NCI-H510A (cell line): ENCODE results near the gene SLC39A12.

Source experiments
- DNase-seq: peaks from one replicate; lab custom pipeline; 2025; lab: John Stamatoyannopoulos, UW

SLC39A12 gene

DNA sequence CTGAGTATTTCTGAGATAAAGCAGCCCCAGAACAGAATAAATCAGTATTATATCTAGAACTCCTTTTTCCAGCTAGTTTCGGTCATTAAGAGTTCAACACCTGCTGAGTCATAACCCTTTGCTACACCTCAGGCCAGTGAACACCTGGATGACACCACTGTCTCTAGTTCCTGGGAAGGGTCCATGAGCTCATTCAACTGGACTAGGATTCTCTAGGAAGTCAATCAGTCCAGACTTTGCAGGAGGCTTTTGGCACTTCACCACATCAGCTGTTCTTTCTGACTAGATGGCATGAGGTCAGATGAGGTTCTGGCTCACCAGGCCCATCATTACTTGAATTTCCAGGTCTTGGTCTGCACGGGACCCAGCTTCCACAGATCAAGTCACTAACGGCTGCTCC is 11.7 kb downstream of the SLC39A12 start:
- DNase-seq = no peak

GRCh38 chr10:17965649-17966235 is 14.0 kb downstream of the SLC39A12 start:
- no peak for DNase-seq

DNA sequence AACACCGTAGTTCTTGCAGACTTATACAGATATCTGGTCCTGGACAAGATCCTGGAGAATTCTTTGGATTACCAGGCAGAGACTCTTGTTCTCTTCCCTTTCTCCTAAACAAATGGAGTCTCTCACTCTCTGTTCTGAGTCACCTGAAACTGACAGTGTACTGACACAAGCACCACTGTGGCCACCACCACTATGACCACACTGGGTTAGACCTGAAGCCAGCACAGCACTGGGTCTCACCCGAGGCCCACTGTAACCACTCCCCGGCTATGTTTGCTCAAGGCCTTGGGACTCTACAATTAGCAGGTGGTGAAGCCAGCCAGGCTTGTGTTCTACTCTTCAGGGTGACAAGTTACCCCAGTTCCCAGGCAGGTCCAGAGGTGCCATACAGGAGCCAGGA is 22.8 kb downstream of the SLC39A12 start:
- no peak for DNase-seq

DNA sequence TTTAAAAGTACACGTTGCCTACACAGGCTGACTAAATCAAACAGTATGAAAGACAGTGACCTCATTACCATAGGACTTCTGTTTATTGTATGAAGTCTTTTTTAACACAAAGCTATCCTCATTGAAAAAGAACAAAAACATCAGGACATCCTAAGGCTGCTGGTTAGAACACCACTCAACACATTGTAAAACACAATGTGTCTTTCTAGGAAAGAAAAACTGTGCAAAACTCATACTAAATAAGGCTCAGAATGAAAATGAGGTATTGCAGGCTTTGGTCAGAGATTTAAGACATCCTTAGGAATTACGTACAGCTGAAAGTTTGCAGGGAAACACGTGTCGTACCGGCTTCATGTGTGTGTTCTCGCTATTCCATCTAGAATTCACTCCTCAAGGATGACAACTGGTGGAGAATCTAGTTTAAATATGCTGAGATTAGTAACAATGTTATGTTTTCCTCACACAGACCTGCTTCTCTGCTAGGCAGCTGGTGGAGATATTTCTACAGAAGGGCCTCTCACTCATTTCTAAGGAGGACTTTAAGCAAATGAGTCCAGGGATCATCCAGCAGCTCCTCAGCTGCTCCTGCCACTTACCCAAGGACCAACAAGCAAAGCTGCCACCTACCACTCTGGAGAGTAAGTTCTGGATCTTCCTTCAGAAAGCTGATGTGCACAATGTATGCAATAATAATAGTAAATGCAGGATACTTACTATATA is 29.3 kb downstream of the SLC39A12 start:
- DNase-seq = no peak

- DNase-seq = no peak
Observed at GRCh38 chr10:17981766-17982380, 30.2 kb downstream of the SLC39A12 start.

DNA sequence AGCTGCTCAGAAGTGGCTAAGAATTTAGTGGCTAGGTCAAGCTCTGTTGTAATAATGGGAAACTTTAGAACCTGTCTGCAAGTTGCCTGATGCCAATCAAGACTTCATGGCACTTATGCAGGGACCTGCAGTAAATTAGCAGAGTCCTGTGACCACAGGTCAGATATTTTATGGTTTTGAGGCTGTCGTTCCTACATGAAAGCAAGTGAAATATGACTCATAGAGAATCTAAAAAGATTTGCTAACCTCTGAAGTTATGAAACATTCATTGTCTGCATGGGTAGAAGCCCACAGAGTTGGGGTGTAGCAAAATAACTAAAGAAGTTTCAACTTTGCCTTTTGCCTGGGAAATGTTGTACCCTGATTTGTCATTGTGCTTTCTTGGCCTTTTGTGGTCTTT is 32.3 kb downstream of the SLC39A12 start:
- no peak for DNase-seq

DNA sequence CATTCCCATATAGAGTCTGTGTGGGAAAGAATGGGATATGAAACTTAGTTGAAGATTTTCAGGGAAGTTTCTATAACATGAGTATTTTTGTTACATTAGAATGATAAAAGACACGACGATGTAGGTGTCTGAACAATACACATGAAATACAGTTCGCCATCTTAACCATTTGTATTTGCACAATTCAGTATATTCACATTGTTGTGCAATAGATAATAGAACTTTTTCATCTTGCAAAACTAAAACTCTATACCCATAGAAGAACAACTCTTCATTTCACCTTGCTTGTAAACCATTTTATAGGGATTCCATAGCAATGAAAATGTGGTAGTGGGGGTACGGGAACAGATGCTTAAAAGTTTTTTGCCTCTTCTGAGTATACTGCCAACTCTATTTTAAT is 32.8 kb downstream of the SLC39A12 start:
- no peak for DNase-seq

- DNase-seq = no peak
Observed at GRCh38 chr10:17989908-17990767, 38.4 kb downstream of the SLC39A12 start.

- no peak for DNase-seq
Observed at GRCh38 chr10:17992266-17992665, 40.5 kb downstream of the SLC39A12 start.

DNA sequence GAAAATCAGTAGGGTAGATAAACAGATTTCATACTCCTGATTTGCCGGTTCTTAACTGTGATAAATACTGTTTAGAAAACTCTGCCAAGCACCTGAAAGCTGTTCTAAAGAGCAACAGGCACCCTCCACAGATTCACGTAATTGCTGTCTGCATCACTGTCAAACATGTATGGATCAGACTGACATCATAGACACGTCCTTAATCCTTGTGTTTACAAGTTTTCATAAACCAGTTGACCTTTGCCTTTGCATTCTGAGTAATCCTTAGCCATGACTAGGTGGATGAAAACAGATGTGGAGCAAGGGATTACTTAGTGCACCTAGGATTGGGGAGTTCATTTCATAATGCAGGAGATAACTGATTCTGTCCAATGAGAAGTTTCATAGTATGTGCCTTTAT is 41.6 kb downstream of the SLC39A12 start:
- DNase-seq = no peak

DNA sequence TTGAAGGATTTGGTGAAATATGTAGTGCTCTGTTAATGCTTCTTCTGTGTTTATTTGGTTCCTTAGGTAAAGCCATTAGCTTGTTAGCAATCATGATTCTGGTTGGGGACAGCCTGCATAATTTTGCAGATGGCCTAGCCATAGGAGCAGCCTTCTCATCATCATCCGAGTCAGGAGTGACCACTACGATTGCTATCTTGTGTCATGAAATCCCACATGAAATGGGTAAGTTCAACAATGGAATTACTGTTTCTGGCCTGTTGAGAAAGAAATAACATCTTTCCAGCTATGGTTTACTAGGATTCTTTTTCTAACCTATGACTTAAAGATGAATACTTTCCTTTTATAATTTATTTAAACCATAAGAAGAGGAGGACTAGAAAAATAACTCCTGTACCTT is 48.9 kb downstream of the SLC39A12 start:
- no peak for DNase-seq

GRCh38 chr10:18005445-18005780 is 53.7 kb downstream of the SLC39A12 start:
- DNase-seq = no peak

- no peak for DNase-seq
Observed at GRCh38 chr10:18005781-18006456, 54.2 kb downstream of the SLC39A12 start.

DNA sequence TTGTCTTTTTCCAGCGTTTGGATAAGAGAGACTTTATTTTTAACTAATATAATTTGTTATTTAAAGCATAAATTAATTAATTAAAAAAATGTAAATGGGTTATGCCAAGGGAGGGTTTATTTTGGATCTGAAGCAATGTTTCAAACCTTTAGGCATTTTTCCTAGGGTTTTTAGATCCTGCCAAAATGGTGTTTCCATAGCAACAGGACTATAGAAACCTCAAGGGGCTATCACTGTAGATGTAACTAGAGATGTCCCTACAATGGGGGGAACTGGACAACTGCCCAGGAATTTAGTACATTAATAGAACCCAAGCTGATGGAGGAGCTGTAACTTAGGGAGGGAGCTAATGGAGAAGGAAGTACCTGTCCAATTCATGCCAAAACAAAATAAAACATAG is 57.3 kb downstream of the SLC39A12 start:
- no peak for DNase-seq

GRCh38 chr10:18010050-18010449 is 58.3 kb downstream of the SLC39A12 start:
- no peak for DNase-seq

DNA sequence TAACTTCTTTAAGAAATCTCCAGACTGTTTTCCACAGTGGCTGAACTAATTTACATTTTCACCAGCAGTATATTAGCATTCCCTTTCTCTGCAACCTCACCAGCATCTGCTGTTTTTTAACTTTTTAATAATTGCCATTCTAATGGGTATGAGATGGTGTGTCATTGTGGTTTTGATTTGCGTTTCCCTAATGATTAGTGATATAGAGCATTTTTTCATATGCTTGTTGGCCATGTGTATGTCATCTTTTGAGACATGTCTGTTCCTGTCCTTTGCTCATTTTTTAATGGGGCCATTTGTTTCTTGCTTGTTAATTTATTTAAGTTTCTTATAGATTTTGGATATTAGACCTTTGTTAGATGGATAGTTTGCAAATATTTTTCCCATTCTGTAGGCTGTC is 68.8 kb downstream of the SLC39A12 start:
- DNase-seq = no peak

DNA sequence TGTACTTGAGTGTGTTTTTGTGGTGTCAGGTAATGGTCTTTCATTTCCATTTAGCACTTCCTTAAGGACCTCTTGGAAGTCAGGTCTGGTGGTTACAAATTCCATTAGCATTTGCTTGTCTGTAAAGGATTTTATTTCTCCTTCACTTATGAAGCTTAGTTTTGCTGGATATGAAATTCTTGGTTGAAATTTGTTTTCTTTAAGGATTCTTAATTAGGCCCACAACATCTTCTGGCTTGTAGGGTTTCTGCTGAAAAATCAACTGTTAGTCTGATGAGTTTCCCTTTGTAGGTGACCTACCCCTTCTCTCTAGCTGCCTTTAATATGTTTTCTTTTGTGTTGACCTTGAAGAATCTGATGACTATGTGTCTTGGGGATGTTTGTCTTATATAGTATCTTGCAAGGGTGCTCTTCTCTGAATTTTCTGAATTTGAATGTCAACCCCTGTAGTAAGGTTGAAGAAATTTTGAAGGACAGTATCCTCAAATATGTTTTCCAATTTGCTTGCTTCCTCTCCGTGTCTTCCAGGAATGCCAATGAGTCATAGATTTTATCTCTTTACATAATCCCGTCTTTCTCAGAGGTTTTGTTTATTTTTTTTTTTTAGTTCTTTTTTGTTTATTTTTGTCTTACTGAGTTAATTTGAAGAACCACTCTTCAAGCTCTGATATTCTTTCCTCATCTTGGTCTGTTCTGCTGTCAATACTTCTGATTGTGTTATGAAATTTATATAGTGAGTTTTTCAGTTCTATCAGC is 70.2 kb downstream of the SLC39A12 start:
- DNase-seq = no peak

DNA sequence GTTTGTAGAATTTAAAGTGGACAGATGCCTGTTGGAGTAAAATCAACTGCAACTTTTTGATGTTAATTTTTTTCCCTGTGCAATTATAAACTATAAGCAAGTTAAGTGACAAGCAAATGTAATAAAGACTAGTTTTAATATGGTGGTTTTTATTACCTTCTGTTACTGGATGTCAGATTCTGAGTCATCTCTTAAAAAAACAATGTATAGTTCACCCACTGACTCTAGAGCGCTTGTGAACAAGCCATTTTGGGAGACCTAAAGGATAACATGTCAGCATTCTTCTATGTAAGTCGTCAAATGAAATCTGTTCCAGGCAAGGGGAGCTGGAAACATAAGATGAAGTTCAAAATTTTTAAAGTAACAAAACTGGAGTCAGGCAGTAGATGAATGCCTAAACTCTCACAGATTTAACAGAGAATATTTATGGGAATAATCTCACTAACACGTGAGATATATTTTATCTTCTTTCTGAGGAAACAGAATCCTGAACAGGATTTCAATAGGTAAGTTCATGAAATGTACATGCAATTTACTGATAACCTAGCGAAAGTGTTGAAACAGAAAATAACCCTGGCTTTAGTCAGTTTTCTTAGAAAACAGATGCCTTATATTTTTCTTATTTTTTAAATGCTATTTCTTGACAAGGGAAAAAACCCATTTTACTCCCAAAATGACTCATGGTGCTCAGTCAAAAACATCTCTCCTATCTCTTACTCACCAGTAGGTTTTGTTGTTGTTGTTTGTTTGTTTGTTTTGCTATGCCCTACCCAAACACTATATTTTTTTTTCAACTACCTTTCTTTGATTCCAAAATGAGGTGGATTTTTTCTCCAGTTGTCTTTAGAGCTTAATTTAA is 91.7 kb downstream of the SLC39A12 start:
- no peak for DNase-seq

GRCh38 chr10:18044976-18045720 is 93.4 kb downstream of the SLC39A12 start:
- no peak for DNase-seq

DNA sequence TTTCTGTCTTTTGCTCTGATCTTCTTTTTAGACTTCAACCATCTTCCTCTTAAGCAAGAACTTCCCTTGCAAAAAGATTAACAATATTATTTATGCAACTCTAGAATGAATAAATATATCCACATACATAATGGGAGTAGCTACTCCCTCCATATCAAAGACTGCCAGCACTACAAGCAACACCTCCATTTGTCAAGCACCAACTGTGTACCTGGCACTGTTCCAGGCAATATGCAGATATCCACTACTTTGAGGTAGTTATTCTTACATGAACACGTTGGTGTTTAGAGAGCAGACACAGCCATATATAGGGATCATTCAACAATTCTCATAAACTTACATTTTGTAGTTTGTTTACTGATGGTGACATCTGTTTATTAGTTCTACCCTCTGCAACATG is 104.9 kb downstream of the SLC39A12 start:
- DNase-seq = no peak
